Stimulated activated CD4-positive, alpha-beta T cell treated with anti-CD3 and anti-CD28 coated beads, Interleukin-15, amount 100 ng/mL, for 1 hour (primary cell): ENCODE data around the gene MYBL2.

Source experiments
- DNase-seq, 2 donors: peaks; one replicate each; pipeline ENCODE4 v3.0.0-alpha.2; 2020; ENCODE audit warnings: low read depth in 1 of 2, low spot score in 1 of 2

Gene MYBL2

GRCh38 chr20:43681991-43682410 lies 15.1 kb downstream of the MYBL2 start:
- no peak for DNase-seq

- no peak for DNase-seq
Measured at GRCh38 chr20:43682446-43682845, 15.5 kb downstream of the MYBL2 start.

- no peak for DNase-seq
Measured at GRCh38 chr20:43686820-43687219, 19.9 kb downstream of the MYBL2 start.

- DNase-seq, result no peak
Measured at GRCh38 chr20:43689165-43689564, 22.3 kb downstream of the MYBL2 start.

- DNase-seq, result no peak
Measured at GRCh38 chr20:43690943-43691598, 24.2 kb downstream of the MYBL2 start.

- peak in 1 of 2 donors; percentile 37 for DNase-seq
Measured at GRCh38 chr20:43691928-43692524, 25.1 kb downstream of the MYBL2 start.

GRCh38 chr20:43694763-43695162 lies 27.8 kb downstream of the MYBL2 start:
- no peak for DNase-seq

- no peak for DNase-seq
Measured at GRCh38 chr20:43695571-43695970, 28.7 kb downstream of the MYBL2 start.

GRCh38 chr20:43699941-43700565 lies 33.1 kb downstream of the MYBL2 start:
- DNase-seq, result no peak

GRCh38 chr20:43700627-43701026 lies 33.7 kb downstream of the MYBL2 start:
- no peak for DNase-seq

GRCh38 chr20:43702502-43702901 lies 35.6 kb downstream of the MYBL2 start:
- DNase-seq, result no peak

GRCh38 chr20:43710370-43711044 lies 43.6 kb downstream of the MYBL2 start:
- DNase-seq, result no peak

- DNase-seq, result no peak
Measured at GRCh38 chr20:43711098-43711654, 44.3 kb downstream of the MYBL2 start.

- no peak for DNase-seq
Measured at GRCh38 chr20:43715044-43715443, 48.1 kb downstream of the MYBL2 start.

- DNase-seq, result no peak
Measured at GRCh38 chr20:43715511-43715910, 48.6 kb downstream of the MYBL2 start.

GRCh38 chr20:43716123-43716522 lies 49.2 kb downstream of the MYBL2 start:
- DNase-seq, result no peak

- DNase-seq, result no peak
Measured at GRCh38 chr20:43716757-43717615, 50.1 kb downstream of the MYBL2 start.

- no peak for DNase-seq
Measured at GRCh38 chr20:43717616-43717995, 50.7 kb downstream of the MYBL2 start.

- no peak for DNase-seq
Measured at GRCh38 chr20:43720007-43720406, 53.1 kb downstream of the MYBL2 start.

GRCh38 chr20:43721097-43721428 lies 54.1 kb downstream of the MYBL2 start:
- DNase-seq, result no peak
